HG02610 (cell line): Measurements from ENCODE around the gene HOGA1.
A peak's percentile ranks its signal among the peaks of the same experiment; 100 is the strongest.
"Not testable (repeated sequence)": the region's sequence is repeated elsewhere in the genome, so short reads cannot be mapped to it uniquely, and the experiment has no call there.

Experiments used
- ATAC-seq: cut with Tn5 transposase; IDR thresholded peaks from one replicate; pipeline ENCODE4 v1.9.1; 2021; ENCODE audit warnings: mild to moderate bottlenecking, moderate library complexity; ENCODE audit not compliant: unreplicated experiment

The HOGA1 gene

GRCh38 chr10:97554336-97554735 is 29.9 kb upstream of the HOGA1 start:
- ATAC-seq = not testable (repeated sequence)

GRCh38 chr10:97555541-97555940 is 28.6 kb upstream of the HOGA1 start:
- not testable (repeated sequence) for ATAC-seq

- ATAC-seq = not testable (repeated sequence)
Measured at GRCh38 chr10:97560731-97561381, 23.3 kb upstream of the HOGA1 start.

GRCh38 chr10:97561386-97562077 is 22.7 kb upstream of the HOGA1 start:
- ATAC-seq = not testable (repeated sequence)

GRCh38 chr10:97562329-97562728 is 21.9 kb upstream of the HOGA1 start:
- not testable (repeated sequence) for ATAC-seq

- no peak for ATAC-seq
Measured at GRCh38 chr10:97563337-97563736, 20.9 kb upstream of the HOGA1 start.

- ATAC-seq = no peak
Measured at GRCh38 chr10:97564776-97565175, 19.4 kb upstream of the HOGA1 start.

- no peak for ATAC-seq
Measured at GRCh38 chr10:97566336-97566996, 17.7 kb upstream of the HOGA1 start.

- ATAC-seq = no peak
Measured at GRCh38 chr10:97567891-97568290, 16.3 kb upstream of the HOGA1 start.

- no peak for ATAC-seq
Measured at GRCh38 chr10:97570146-97570788, 13.9 kb upstream of the HOGA1 start.

- ATAC-seq = no peak
Measured at GRCh38 chr10:97570789-97571471, 13.3 kb upstream of the HOGA1 start.

- no peak for ATAC-seq
Measured at GRCh38 chr10:97571622-97572021, 12.6 kb upstream of the HOGA1 start.

- ATAC-seq = peak; percentile 56
Measured at GRCh38 chr10:97572214-97572989, 11.8 kb upstream of the HOGA1 start, which contains the start of gene ANKRD2. ANKRD2 (plus strand) TSS chr10:97572779; CDS start chr10:97572789, 10 bp downstream.

GRCh38 chr10:97573021-97573420 is 11.2 kb upstream of the HOGA1 start:
- ATAC-seq = no peak

GRCh38 chr10:97573672-97574071 is 10.5 kb upstream of the HOGA1 start:
- ATAC-seq = no peak

- ATAC-seq = no peak
Measured at GRCh38 chr10:97574374-97575126, 9.6 kb upstream of the HOGA1 start.

- ATAC-seq = no peak
Measured at GRCh38 chr10:97575127-97575668, 9.0 kb upstream of the HOGA1 start.

GRCh38 chr10:97576487-97576886 is 7.7 kb upstream of the HOGA1 start:
- not testable (repeated sequence) for ATAC-seq

- no peak for ATAC-seq
Measured at GRCh38 chr10:97577701-97578100, 6.5 kb upstream of the HOGA1 start.
